AG09309 (cell line): ENCODE data around the gene DCAF11.

Source experiments
- DNase-seq: peaks from one replicate; pipeline ENCODE4 v3.0.0-alpha.2; 2010; ENCODE audit warnings: low read depth
- H3K4me3 ChIP-seq: 2 replicates; pipeline ENCODE4 v1.5.1; 2011; ENCODE audit warnings: mild to moderate bottlenecking, low read depth, low read length, moderate library complexity; ENCODE audit not compliant: control insufficient read depth
- TF ChIP-seq, protein P1 (sequence below): IDR thresholded peaks from 2 replicates; pipeline ENCODE4 v1.5.1; 2011; ENCODE audit warnings: mild to moderate bottlenecking, low read depth, low read length, inconsistent platforms; ENCODE audit not compliant: insufficient read depth, control insufficient read depth; ENCODE audit errors: missing control alignments

DCAF11 gene

DNA sequence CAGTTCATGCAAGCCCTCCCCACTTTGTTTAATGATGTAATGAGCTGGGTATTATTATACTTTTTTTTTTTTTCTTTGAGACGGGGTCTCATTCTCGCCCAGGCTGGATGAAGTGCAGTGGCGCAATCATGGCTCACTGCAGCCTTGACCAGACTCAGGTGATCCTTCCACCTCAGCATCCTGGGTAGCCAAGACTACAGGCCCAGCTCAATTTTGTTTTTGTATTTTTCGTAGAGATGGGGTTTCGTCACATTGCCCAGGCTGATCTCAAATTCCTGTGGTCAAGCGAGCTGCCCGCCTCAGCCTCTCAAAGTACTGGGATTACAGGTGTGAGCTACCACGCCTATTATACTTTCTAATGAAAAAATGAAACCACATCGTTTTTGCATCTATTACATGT is 4.5 kb upstream of the DCAF11 start:
- no peak for DNase-seq
- no peak overlapping the region for H3K4me3 ChIP-seq
- TF ChIP-seq, protein P1, sequence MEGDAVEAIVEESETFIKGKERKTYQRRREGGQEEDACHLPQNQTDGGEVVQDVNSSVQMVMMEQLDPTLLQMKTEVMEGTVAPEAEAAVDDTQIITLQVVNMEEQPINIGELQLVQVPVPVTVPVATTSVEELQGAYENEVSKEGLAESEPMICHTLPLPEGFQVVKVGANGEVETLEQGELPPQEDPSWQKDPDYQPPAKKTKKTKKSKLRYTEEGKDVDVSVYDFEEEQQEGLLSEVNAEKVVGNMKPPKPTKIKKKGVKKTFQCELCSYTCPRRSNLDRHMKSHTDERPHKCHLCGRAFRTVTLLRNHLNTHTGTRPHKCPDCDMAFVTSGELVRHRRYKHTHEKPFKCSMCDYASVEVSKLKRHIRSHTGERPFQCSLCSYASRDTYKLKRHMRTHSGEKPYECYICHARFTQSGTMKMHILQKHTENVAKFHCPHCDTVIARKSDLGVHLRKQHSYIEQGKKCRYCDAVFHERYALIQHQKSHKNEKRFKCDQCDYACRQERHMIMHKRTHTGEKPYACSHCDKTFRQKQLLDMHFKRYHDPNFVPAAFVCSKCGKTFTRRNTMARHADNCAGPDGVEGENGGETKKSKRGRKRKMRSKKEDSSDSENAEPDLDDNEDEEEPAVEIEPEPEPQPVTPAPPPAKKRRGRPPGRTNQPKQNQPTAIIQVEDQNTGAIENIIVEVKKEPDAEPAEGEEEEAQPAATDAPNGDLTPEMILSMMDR, result no peak

DNA sequence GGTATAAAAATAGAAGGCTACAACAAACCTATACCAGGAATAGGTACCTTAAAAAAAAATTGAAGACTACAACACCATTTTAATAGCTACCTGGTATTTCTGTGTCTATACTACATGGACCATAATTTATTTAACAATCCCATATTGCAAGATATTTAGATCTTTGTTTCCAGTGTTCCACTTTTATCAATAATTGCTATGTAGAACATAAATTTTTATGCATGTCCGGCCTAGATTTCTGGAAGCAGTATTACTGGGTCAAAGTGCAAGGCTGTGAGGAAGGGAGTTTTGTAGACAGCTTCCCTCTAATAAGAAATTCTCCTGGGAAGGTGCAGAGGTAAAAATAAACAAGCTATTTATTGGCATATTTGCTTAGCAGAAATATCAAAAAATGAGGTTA is 4.1 kb upstream of the DCAF11 start:
- TF ChIP-seq, protein P1, result no peak
- no peak overlapping the region for H3K4me3 ChIP-seq
- DNase-seq, result no peak

DNA sequence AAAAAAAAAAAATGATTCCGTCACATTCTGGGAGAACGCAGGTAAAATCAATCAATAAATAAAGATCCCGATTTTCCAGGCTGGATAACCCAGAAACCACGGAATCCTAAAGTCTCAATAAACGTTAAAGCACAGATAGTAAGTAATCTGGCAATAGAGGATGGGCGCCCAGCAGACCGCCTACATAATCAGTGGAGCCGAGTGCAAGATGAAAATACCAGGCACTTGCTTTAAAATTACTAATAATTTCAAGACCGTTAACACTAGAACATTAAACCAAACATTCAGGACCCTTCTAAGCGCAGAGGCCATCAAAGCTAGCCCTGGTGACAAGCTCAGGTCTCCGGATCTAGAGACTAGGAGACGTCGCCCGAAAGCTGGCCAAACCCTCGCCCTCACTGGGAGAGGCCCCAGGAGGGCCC is 1.2 kb upstream of the DCAF11 start:
- no peak for DNase-seq
- TF ChIP-seq, protein P1, result no peak
- H3K4me3 ChIP-seq, result peak overlapping the region; percentile 71

DNA sequence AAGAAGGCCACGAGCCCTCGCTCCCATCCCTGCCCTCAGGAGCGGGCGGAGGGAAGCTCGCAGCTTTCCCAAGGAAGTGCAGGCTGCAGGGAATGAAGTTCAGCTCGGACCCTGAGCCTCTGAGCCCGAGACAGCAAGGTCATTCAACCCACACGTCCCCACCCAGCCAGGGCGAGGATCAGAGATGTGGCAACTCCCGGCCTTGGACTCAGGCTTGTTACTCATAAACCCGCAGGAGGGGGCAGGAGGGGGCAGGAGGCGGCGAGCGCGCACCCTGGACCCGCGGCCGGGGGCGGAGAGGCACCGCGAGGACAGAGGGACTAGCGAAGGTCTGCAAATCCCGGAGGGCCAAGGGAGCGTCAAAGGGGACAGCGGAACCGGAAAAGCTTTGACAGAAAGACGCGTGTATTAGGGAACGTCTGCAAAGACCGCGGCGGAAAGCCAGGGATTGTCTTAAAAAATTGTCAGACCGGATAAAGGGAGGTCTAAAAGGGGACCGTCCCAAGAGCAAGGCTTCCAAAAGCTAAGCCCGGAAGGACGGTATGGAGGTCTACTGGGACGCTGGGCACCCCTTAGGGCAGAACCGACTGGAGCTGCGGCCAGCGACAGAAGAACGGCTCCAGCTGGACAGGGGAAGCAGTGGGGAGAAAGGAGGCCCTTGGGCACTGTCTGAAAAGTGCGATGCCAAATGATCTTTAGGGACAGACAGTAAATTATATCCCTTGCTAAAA is 611 bp upstream of the DCAF11 start:
- TF ChIP-seq, protein P1, result no peak
- H3K4me3 ChIP-seq, result peak overlapping the region; percentile 71
- peak; percentile 58 for DNase-seq

DNA sequence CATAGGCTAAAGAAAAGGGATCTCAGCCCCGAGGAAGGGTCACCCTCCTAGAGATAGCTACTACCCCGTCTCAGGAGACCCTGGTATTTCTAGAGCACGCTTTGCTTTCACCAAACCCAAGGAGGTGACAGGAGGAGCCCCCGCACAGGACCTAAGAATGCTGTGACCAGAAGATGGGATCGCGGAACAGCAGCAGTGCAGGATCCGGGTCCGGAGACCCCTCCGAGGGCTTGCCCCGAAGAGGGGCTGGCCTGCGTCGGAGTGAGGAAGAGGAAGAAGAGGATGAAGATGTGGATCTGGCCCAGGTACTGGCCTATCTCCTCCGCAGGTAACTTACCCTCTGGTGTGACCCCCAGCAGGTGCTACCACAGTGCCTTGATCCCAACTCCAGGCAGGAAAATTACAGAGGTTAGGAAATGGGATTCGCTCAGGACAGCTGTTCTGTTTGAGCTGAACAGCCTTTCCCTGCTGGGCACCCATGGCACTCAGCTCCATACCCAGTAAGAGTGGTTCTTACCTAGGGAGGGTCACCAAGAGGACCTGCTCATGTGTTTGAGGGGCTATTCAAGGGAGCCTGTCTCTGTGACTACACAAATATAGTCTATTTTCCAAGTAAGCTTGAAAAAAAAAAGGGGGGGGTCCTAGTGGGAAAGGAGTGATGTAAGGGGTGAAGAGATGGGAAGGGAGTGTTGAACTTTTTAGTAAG is 998 bp downstream of the DCAF11 start:
- peak overlapping the region; percentile 79 for H3K4me3 ChIP-seq
- TF ChIP-seq, protein P1, result no peak
- DNase-seq, result no peak

DNA sequence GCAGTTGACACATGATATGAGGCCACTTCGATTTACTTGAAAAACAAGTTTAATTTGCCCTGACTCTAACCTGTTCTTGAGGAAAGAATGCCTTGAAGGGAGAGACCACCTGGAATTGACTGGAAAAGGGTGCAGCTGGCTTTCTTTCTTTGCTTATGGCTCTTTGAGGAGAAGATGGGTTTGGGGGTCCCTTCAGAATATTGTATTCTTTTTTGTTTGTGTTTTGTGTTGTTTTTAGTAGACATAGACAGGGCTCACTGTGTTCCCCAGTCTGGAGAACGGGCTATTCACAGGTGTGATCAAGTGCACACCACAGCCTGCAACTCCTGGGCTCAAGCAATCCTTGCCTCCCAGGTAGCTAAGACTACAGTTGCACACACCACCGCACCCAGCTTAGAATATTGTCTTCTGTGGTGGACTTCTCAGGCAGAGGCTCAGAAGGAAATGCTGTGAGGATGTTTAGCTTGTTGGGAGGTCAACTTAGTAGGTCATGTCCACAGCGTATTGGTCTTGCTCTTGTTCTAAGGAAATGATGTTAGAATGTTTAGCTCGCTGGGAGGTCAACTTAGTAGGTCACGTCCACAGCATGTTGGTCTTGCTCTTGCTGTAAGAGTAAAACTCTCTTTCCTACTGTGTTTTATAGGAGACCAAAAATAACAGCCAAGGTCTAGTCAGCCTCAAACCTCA is 1.7 kb downstream of the DCAF11 start:
- no peak overlapping the region; the same call in 1 of the 2 replicates for H3K4me3 ChIP-seq
- no peak for DNase-seq
- TF ChIP-seq, protein P1, result no peak
